Panc1 (cell line): ENCODE measurements around the gene SOX1. TPM values are rescaled to one million over a fixed set of nuclear protein-coding genes. Genes with fewer than 3 reads are reported as not detected.

ENCODE experiments used
- ATAC-seq: fragments of 200-7000 bp; cut with Tn5 transposase; 2 replicates; pipeline ENCODE4 v1.9.1; 2020; ENCODE audit warnings: mild to moderate bottlenecking, moderate library complexity
- BruUV-seq: library from RNA; stranded (reverse); fragments of 400-500 nt; replicated peaks from 2 replicates; lab custom pipeline; 2021; lab: Mats Ljungman, UMichigan
- CTCF ChIA-PET: fragments of 300-600 bp; sonication (Branson Sonifier 250); formaldehyde crosslinking; loops from one replicate; lab custom pipeline; 2022; ENCODE audit warnings: antibody characterized with exemption; lab: Charles Lee
- POLR2A ChIA-PET: fragments of 300-600 bp; sonication (Branson Sonifier 250); formaldehyde crosslinking; loops from one replicate; lab custom pipeline; 2022; ENCODE audit warnings: antibody characterized with exemption; lab: Charles Lee
- DNase-seq: peaks from one replicate; pipeline ENCODE4 v3.0.0-alpha.2; 2010; ENCODE audit warnings: low read depth, low spot score
- H3K27ac ChIP-seq: 2 replicates; pipeline ENCODE4 v1.5.1; 2011; ENCODE audit warnings: mild to moderate bottlenecking, low read length, inconsistent platforms
- H3K27me3 ChIP-seq: fragments of 200-500 bp; sonication (Bioruptor generic); 2 replicates; pipeline ENCODE4 v1.6.0; 2014; ENCODE audit warnings: low read length, inconsistent platforms; ENCODE audit not compliant: control insufficient read depth, insufficient read depth
- H3K36me3 ChIP-seq: fragments of 200-500 bp; sonication (Bioruptor generic); 2 replicates; pipeline ENCODE4 v1.5.1; 2014; ENCODE audit warnings: inconsistent platforms, mild to moderate bottlenecking, low read length, moderate library complexity; ENCODE audit not compliant: control insufficient read depth, insufficient read depth
- H3K4me1 ChIP-seq: 2 replicates; pipeline ENCODE4 v1.5.1; 2011; ENCODE audit warnings: inconsistent platforms, mild to moderate bottlenecking, low read length, moderate library complexity; ENCODE audit not compliant: control insufficient read depth, insufficient read depth
- H3K4me3 ChIP-seq, 2 experiments: 2 replicates each; pipeline ENCODE4 v1.5.1; 2011 to 2012; ENCODE audit warnings: low read depth in 2 of 2, low read length in 2 of 2, mild to moderate bottlenecking in 2 of 2, inconsistent platforms in 1 of 2, moderate library complexity in 1 of 2
- H3K9me3 ChIP-seq: fragments of 200-500 bp; sonication (Bioruptor generic); 2 replicates; pipeline ENCODE4 v1.5.1; 2014; ENCODE audit warnings: low read depth, mild to moderate bottlenecking, inconsistent platforms, low read length, moderate library complexity; ENCODE audit not compliant: control insufficient read depth, insufficient read depth
- CTCF ChIP-seq: fragments of 450-650 bp; IDR thresholded peaks from 2 replicates; pipeline ENCODE4 v1.5.1; 2017; ENCODE audit warnings: mild to moderate bottlenecking
- POLR2AphosphoS5 ChIP-seq: IDR thresholded peaks from 2 replicates; pipeline ENCODE4 v1.6.1; 2012; ENCODE audit warnings: mild to moderate bottlenecking, low read depth, low read length, moderate library complexity
- REST ChIP-seq, 2 experiments: IDR thresholded peaks; 2 replicates each; pipeline ENCODE4 v1.6.1; 2011 to 2012; ENCODE audit warnings: low read depth in 2 of 2, control low read depth in 1 of 2, low read length in 1 of 2, mild to moderate bottlenecking in 1 of 2, moderate library complexity in 1 of 2; ENCODE audit not compliant: insufficient read depth in 1 of 2
- SIN3A ChIP-seq: IDR thresholded peaks from 2 replicates; pipeline ENCODE4 v1.6.1; 2012; ENCODE audit warnings: low read depth, mild to moderate bottlenecking, low read length, moderate library complexity, borderline replicate concordance; ENCODE audit not compliant: insufficient read depth
- TCF7L2 ChIP-seq: IDR thresholded peaks from 2 replicates; pipeline ENCODE4 v1.6.1; 2011; ENCODE audit warnings: mild to moderate bottlenecking, low read depth, low read length, inconsistent platforms
- in situ Hi-C: cut with HindIII; loops from 2 replicates; pipeline ENCODE4 v1.10.0; 2016; ENCODE audit warnings: low sequenced_read_pairs, low pct_unique_long_range_greater_than_20kb
- intact Hi-C: fragments of 100-400 bp; cut with micrococcal nuclease; formaldehyde crosslinking; loops from one replicate; pipeline ENCODE4 v1.10.0; 2022; ENCODE audit not compliant: unreplicated experiment
- total RNA-seq: library from RNA; stranded (reverse); gene quantifications from one replicate; pipeline ENCODE4 v1.2.1, GENCODE V29; 2021; ENCODE audit not compliant: unreplicated experiment

Gene SOX1
- total RNA-seq, 1 experiment from 2014 or later: not detected

GRCh38 chr13:112083971-112084370, 17.0 kb downstream of the SOX1 start:
- no peaks in the 10 kb centered on the region for H3K9me3 ChIP-seq
- in situ Hi-C loops (no loop called here), intact Hi-C loops (no loop called here)
- CTCF ChIA-PET: no interaction called here
- POLR2A ChIA-PET: no interaction called here
- ATAC-seq (no peak), DNase-seq (no peak)
- no peaks in the 10 kb centered on the region for H3K4me1 ChIP-seq
- no TSS peak for BruUV-seq
- no peaks in the 10 kb centered on the region for H3K27me3 ChIP-seq
- TF ChIP-seq REST (IDR thresholded peaks at IDR 0.05; ENCODE audit: insufficient read depth in 1 of 2, low read depth in 2 of 2, low read length in 1 of 2): no peak
- TF ChIP-seq SIN3A: no peak
- TF ChIP-seq TCF7L2: no peak
- TF ChIP-seq CTCF: no peak
- TF ChIP-seq POLR2AphosphoS5: no peak
- no peak overlapping the region for H3K27ac ChIP-seq
- H3K4me3 ChIP-seq: no peak overlapping the region
- no peaks in the 10 kb centered on the region for H3K36me3 ChIP-seq

- intact Hi-C loops (no loop called here), in situ Hi-C loops (no loop called here)
- no peak overlapping the region for H3K4me3 ChIP-seq
- CTCF ChIA-PET: no interaction called here
- no peaks in the 10 kb centered on the region for H3K36me3 ChIP-seq
- no peaks in the 10 kb centered on the region for H3K9me3 ChIP-seq
- TF ChIP-seq POLR2AphosphoS5 (no peak), SIN3A (no peak), TCF7L2 (no peak), CTCF (no peak)
- no peaks in the 10 kb centered on the region for H3K4me1 ChIP-seq
- no peak overlapping the region for H3K27ac ChIP-seq
- DNase-seq: no peak
- H3K27me3 ChIP-seq: no peaks in the 10 kb centered on the region
- POLR2A ChIA-PET: no interaction called here
- no TSS peak for BruUV-seq
- no peak for ATAC-seq
Measured at GRCh38 chr13:112092453-112092852, 25.5 kb downstream of the SOX1 start.
